ENCODE results near the gene EVC2.

- TF ChIP-seq, protein P1, sequence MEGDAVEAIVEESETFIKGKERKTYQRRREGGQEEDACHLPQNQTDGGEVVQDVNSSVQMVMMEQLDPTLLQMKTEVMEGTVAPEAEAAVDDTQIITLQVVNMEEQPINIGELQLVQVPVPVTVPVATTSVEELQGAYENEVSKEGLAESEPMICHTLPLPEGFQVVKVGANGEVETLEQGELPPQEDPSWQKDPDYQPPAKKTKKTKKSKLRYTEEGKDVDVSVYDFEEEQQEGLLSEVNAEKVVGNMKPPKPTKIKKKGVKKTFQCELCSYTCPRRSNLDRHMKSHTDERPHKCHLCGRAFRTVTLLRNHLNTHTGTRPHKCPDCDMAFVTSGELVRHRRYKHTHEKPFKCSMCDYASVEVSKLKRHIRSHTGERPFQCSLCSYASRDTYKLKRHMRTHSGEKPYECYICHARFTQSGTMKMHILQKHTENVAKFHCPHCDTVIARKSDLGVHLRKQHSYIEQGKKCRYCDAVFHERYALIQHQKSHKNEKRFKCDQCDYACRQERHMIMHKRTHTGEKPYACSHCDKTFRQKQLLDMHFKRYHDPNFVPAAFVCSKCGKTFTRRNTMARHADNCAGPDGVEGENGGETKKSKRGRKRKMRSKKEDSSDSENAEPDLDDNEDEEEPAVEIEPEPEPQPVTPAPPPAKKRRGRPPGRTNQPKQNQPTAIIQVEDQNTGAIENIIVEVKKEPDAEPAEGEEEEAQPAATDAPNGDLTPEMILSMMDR (IDR thresholded peaks at IDR 0.05) = no peak
- no peak for TF ChIP-seq POLR2A (IDR thresholded peaks at IDR 0.05)
Measured at GRCh38 chr4:5664778-5665177, 43.6 kb downstream of the EVC2 start.
